Mammary epithelial cell (primary cell): ENCODE measurements around the gene RNF111.

Experiments used
- CTCF ChIP-seq, 2 donors: IDR thresholded peaks in 1 of 2; conservative IDR thresholded peaks in 1 of 2; 2 replicates each; pipeline ENCODE4 v1.5.1; 2011 to 2012; ENCODE audit warnings: inconsistent platforms in 2 of 2, low read length in 2 of 2, mild to moderate bottlenecking in 2 of 2, control low read depth in 1 of 2, low read depth in 1 of 2; ENCODE audit not compliant: insufficient read depth in 1 of 2; ENCODE audit errors: extremely low read depth in 1 of 2
- EZH2 ChIP-seq: IDR thresholded peaks from 2 replicates; pipeline ENCODE4 v1.6.1; 2012; ENCODE audit warnings: low read length, inconsistent platforms, borderline replicate concordance

GRCh38 chr15:59096429-59096828, 109.0 kb downstream of the RNF111 start:
- TF ChIP-seq EZH2: no peak
- no peak for TF ChIP-seq CTCF (conservative IDR thresholded peaks at IDR 0.05 in 1 of 2, IDR thresholded peaks at IDR 0.05 in 1 of 2; ENCODE audit: extremely low read depth in 1 of 2, insufficient read depth in 1 of 2, low read depth in 1 of 2, low read length in 2 of 2)
